Measurements from ENCODE around the gene TNFAIP8L1. TPM values are rescaled to one million over a fixed set of nuclear protein-coding genes. Genes with fewer than 3 reads are reported as not detected.

Gene TNFAIP8L1
- polyA plus RNA-seq, 3 donors from 2014 or later = 2.4 to 14.1 (median 5.2) TPM

DNA sequence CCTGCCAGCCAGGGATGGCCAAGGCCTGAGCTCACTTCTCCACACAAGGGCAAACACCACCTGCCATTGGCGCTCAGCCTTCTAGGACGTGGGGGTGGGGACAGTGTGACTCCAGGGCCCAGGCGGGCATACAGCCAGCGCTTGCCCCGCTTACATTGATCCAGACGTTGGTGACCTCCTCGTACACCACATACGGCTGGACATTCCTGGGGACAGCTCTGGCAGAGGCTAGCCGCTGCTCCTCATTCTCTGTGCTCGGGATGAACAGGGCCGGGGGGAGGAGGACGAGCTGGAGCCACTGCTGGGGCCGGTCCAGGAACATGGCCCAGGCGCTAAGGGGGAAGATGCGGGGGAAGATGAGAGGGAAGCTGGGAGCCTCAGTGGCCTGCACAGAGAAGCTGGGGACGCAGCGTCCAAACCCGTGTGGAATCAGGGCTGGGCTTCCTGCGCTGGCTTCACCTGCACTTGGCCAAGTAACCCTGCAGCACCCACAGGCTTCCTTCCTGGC, 56.0 kb downstream of the TNFAIP8L1 start:
- Mint-ChIP-seq H3K9me3 (no peaks in the 10 kb centered on the region), H3K4me1 (peaks cover 0 to 2% of the 10 kb centered on the region in 2 donors), H3K27ac (no peak overlapping the region), H3K4me3 (no peak overlapping the region), H3K27me3 (ENCODE audit: low read depth in 3 of 3) (no peaks in the 10 kb centered on the region), H3K36me3 (peaks cover 10 to 37% (median 14%) of the 10 kb centered on the region in 3 donors)
- no peak for DNase-seq

DNA sequence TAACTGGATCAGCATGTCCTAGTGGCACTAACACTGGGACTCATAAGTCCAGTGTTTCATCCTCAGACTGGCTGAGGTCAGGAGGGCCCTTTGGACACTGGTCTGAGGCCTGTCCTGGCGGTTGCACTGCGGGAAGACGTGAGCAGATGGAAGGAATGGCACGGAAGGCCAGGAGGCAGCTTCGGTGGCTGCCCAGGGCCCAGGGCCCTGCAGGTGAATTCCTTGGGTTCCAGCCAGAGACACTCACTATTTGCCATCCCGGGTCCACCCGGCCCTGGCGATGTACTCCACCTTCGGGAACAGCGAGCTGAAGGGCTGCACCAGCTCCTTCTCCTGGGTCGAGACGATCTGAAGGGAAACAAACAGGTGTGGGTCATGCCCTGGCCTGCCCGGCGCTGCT, 58.0 kb downstream of the TNFAIP8L1 start:
- peaks cover 7 to 31% (median 14%) of the 10 kb centered on the region in 3 donors for H3K36me3 Mint-ChIP-seq
- H3K4me3 Mint-ChIP-seq = no peak overlapping the region
- no peaks in the 10 kb centered on the region for H3K9me3 Mint-ChIP-seq
- no peak overlapping the region for H3K27ac Mint-ChIP-seq
- peaks cover 0 to under 1% (median 0%) of the 10 kb centered on the region in 3 donors for H3K27me3 Mint-ChIP-seq (ENCODE audit: low read depth in 3 of 3)
- no peak for DNase-seq
- H3K4me1 Mint-ChIP-seq = peaks cover 0 to 2% of the 10 kb centered on the region in 2 donors

DNA sequence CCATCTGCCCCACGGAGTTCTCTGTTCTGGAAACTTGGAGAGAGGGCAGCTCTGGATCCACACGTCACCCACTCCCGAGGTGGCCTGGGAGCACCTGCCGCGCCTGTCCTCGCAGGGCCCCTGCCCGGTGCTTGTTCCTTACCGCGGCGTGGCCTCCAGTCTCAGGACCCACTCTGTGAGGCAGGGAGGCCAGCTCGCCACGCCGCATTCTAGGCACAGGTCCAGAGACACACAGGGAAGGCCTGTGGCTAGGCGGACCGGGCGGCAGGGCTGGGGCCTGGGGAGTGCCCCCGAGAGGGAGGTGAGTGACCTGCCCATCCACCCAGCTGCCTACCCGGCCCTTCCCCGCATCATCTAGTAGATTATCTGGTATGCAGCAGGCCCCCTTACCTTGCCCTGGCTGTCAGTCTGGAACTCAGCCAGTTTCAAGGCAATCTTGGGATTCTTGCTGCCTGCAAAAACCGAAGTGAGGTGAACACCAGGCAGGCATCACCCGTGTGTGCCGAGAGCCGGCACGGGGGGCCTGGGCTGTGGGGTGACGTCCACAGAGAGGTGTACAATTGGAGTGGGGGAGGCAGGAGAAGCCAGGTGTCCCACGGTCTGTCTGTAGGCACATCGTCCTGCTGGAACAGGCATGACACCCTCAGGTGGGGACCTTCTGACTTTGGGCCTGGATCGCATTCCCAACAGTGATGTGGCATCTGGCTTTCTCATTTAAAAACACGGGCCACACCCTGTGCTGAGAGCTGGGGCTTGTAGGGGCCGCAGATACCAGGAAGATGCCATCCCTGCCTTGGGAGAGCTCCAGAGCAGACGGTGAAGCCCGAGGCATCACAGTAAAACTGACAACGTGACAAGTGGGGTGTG, 60.7 kb downstream of the TNFAIP8L1 start:
- Mint-ChIP-seq H3K9me3 (no peaks in the 10 kb centered on the region), H3K36me3 (peaks cover 0 to 25% (median 8%) of the 10 kb centered on the region in 3 donors), H3K4me1 (no peaks in the 10 kb centered on the region), H3K27ac (no peak overlapping the region), H3K27me3 (ENCODE audit: low read depth in 3 of 3) (peaks cover 0 to 3% (median 0%) of the 10 kb centered on the region in 3 donors), H3K4me3 (no peak overlapping the region)
- DNase-seq = no peak

DNA sequence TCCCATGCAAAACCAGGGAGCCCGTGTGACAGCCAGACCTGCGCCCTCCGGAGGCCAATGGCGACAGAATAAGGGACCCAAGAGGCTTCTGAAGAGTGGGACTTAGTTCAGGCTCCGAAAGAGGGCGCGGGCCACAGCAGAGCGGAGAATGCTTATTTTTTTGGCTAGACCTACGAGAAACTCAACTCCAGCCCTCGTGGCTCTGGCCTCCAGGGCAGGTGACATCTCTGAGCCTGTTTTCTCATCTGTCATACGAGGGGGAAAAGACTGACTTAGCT, 61.3 kb downstream of the TNFAIP8L1 start:
- no peak for DNase-seq
- no peaks in the 10 kb centered on the region for H3K4me1 Mint-ChIP-seq
- no peaks in the 10 kb centered on the region for H3K9me3 Mint-ChIP-seq
- peaks cover 0 to 25% (median 8%) of the 10 kb centered on the region in 3 donors for H3K36me3 Mint-ChIP-seq
- H3K4me3 Mint-ChIP-seq = no peak overlapping the region
- H3K27ac Mint-ChIP-seq = no peak overlapping the region
- peaks cover 0 to 3% (median 0%) of the 10 kb centered on the region in 3 donors for H3K27me3 Mint-ChIP-seq (ENCODE audit: low read depth in 3 of 3)

GRCh38 chr19:4701557-4701956, 62.2 kb downstream of the TNFAIP8L1 start:
- Mint-ChIP-seq H3K27me3 (ENCODE audit: low read depth in 3 of 3) (peaks cover 0 to 3% (median 0%) of the 10 kb centered on the region in 3 donors), H3K36me3 (peaks cover 0 to 24% (median 8%) of the 10 kb centered on the region in 3 donors), H3K9me3 (no peaks in the 10 kb centered on the region), H3K4me1 (no peaks in the 10 kb centered on the region), H3K27ac (no peak overlapping the region), H3K4me3 (no peak overlapping the region)
- DNase-seq = no peak

DNA sequence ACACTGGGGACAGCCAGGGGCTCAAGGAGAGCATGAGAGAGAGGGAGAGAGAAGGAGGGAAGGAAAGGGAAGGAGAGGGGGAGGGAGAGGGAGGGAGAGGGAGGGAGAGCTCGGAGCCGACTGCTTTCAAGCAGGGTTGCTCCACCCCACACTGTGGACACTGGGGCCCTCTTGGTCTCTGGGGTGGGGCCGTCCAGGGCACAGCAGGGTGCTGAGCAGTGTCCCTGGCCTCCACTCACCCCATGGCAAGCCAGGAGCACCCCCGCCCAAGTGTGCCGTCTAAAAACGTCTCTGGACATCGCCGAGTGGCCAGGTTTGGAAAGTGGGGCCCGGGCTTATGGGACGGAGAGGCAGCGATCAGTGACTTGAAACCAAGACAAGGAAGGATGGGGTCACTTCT, 63.4 kb downstream of the TNFAIP8L1 start:
- peaks cover 0 to 18% (median 8%) of the 10 kb centered on the region in 3 donors for H3K36me3 Mint-ChIP-seq
- peaks cover 0 to 3% (median 0%) of the 10 kb centered on the region in 3 donors for H3K27me3 Mint-ChIP-seq (ENCODE audit: low read depth in 3 of 3)
- no peaks in the 10 kb centered on the region for H3K9me3 Mint-ChIP-seq
- DNase-seq = no peak
- H3K4me3 Mint-ChIP-seq = no peak overlapping the region
- H3K27ac Mint-ChIP-seq = no peak overlapping the region
- peaks cover 0 to 7% of the 10 kb centered on the region in 2 donors for H3K4me1 Mint-ChIP-seq

- Mint-ChIP-seq H3K4me3 (no peak overlapping the region), H3K27ac (peak overlapping the region in 1 of 6 donors; percentile 76), H3K4me1 (peaks cover 10 to 17% of the 10 kb centered on the region in 2 donors), H3K36me3 (peaks cover 0 to 14% (median 8%) of the 10 kb centered on the region in 3 donors), H3K27me3 (ENCODE audit: low read depth in 3 of 3) (peaks cover 0 to 3% (median 0%) of the 10 kb centered on the region in 3 donors), H3K9me3 (no peaks in the 10 kb centered on the region)
- DNase-seq = no peak
These were observed 64.5 kb downstream of the TNFAIP8L1 start for GRCh38 chr19:4703671-4704316.

- H3K4me3 Mint-ChIP-seq = no peak overlapping the region
These were observed 65.0 kb downstream of the TNFAIP8L1 start for GRCh38 chr19:4704317-4704673.

More at GRCh38 chr19:4704317-4704673, 65.0 kb downstream of the TNFAIP8L1 start:
- DNase-seq = no peak
- peaks cover 15 to 22% of the 10 kb centered on the region in 2 donors for H3K4me1 Mint-ChIP-seq
- H3K9me3 Mint-ChIP-seq = no peaks in the 10 kb centered on the region
- H3K36me3 Mint-ChIP-seq = peaks cover 0 to 14% (median 8%) of the 10 kb centered on the region in 3 donors
- H3K27ac Mint-ChIP-seq = no peak overlapping the region
- peaks cover 0 to 4% (median 4%) of the 10 kb centered on the region in 3 donors for H3K27me3 Mint-ChIP-seq (ENCODE audit: low read depth in 3 of 3)

Other genes starting within 250 kb of the TNFAIP8L1 start
- 10 to 100 TPM; 13.8 to 24.6 (median 18.4) TPM for gene SH3GL1, start 239.0 kb upstream of the TNFAIP8L1 start, polyA plus RNA-seq
- gene CHAF1A, start 236.9 kb upstream of the TNFAIP8L1 start, polyA plus RNA-seq = 1 to 10 TPM; 1.5 to 8.5 (median 2.9) TPM
- 1 to 10 TPM; 4.7 to 8.3 (median 6.3) TPM for gene UBXN6, start 181.7 kb upstream of the TNFAIP8L1 start, polyA plus RNA-seq
- 10 to 100 TPM in 2 of 3 donors, 1 to 10 TPM in 1; 7.3 to 32.5 (median 16.1) TPM for gene HDGFL2, start 167.2 kb upstream of the TNFAIP8L1 start, polyA plus RNA-seq
- gene PLIN4, start 121.0 kb upstream of the TNFAIP8L1 start, polyA plus RNA-seq = under 1 TPM in 2 of 3 donors, not detected in 1; 0.03 to 0.20 TPM
- not detected for gene PLIN5, start 104.3 kb upstream of the TNFAIP8L1 start, polyA plus RNA-seq
- not detected for gene LRG1, start 99.5 kb upstream of the TNFAIP8L1 start, polyA plus RNA-seq
- gene SEMA6B, start 79.8 kb upstream of the TNFAIP8L1 start, polyA plus RNA-seq = not detected
- gene MYDGF, start 30.8 kb downstream of the TNFAIP8L1 start, polyA plus RNA-seq = 100 to 1,000 TPM; 207 to 245 (median 233) TPM
- gene DPP9, start 84.3 kb downstream of the TNFAIP8L1 start, polyA plus RNA-seq = 10 to 100 TPM; 17.8 to 81.6 (median 25.0) TPM
- gene FEM1A, start 152.2 kb downstream of the TNFAIP8L1 start, polyA plus RNA-seq = 1 to 10 TPM in 2 of 3 donors, under 1 TPM in 1; 0.80 to 5.2 (median 2.2) TPM
- 10 to 100 TPM in 1 of 3 donors, 1 to 10 TPM in 2; 3.3 to 15.7 (median 4.5) TPM for gene TICAM1, start 192.2 kb downstream of the TNFAIP8L1 start, polyA plus RNA-seq
- gene PLIN3, start 228.2 kb downstream of the TNFAIP8L1 start, polyA plus RNA-seq = 10 to 100 TPM; 28.0 to 41.9 (median 32.2) TPM